A673 (cell line): Measurements from ENCODE around the gene PSMA4. TPM values are rescaled to one million over a fixed set of nuclear protein-coding genes. Genes with fewer than 3 reads are reported as not detected.

Experiments used
- BruUV-seq: library from RNA; stranded (reverse); fragments of 400-500 nt; replicated peaks from 2 replicates; lab custom pipeline; 2021; lab: Mats Ljungman, UMichigan
- CTCF ChIA-PET: fragments of 300-600 bp; sonication (Branson Sonifier 250); formaldehyde crosslinking; loops from one replicate; lab custom pipeline; 2022; ENCODE audit warnings: antibody characterized with exemption; lab: Charles Lee
- POLR2A ChIA-PET: fragments of 300-600 bp; sonication (Branson Sonifier 250); formaldehyde crosslinking; loops from one replicate; lab custom pipeline; 2022; ENCODE audit warnings: antibody characterized with exemption; ENCODE audit not compliant: low non-redundant PET; lab: Charles Lee
- DNase-seq: peaks from one replicate; pipeline ENCODE4 v3.0.0-alpha.2; 2015; ENCODE audit warnings: low spot score
- H3K27ac ChIP-seq: fragments of 200-600 bp; sonication (generic); 2 replicates; pipeline ENCODE4 v1.5.1; 2016; ENCODE audit warnings: mixed run types, low read depth, mild to moderate bottlenecking, mixed read lengths, antibody characterized with exemption, low read length; ENCODE audit not compliant: poor library complexity, severe bottlenecking
- H3K27me3 ChIP-seq: fragments of 200-600 bp; sonication (generic); replicated peaks from 2 replicates; pipeline ENCODE4 v1.6.1; 2017; ENCODE audit warnings: mixed run types, low read depth, mild to moderate bottlenecking, mixed read lengths, antibody characterized with exemption, low read length; ENCODE audit not compliant: insufficient read depth, poor library complexity
- H3K36me3 ChIP-seq: fragments of 200-600 bp; sonication (generic); 2 replicates; pipeline ENCODE4 v1.6.1; 2016; ENCODE audit warnings: mixed run types, mild to moderate bottlenecking, mixed read lengths, antibody characterized with exemption, low read length; ENCODE audit not compliant: insufficient read depth, poor library complexity, severe bottlenecking
- H3K4me1 ChIP-seq: fragments of 200-600 bp; sonication (generic); 2 replicates; pipeline ENCODE4 v1.6.1; 2017; ENCODE audit warnings: mixed run types, mild to moderate bottlenecking, mixed read lengths, antibody characterized with exemption, low read length; ENCODE audit not compliant: insufficient read depth, poor library complexity, severe bottlenecking
- H3K4me3 ChIP-seq: fragments of 200-600 bp; sonication (generic); 2 replicates; pipeline ENCODE4 v1.5.1; 2016; ENCODE audit warnings: low read depth, mixed run types, mild to moderate bottlenecking, mixed read lengths, low read length; ENCODE audit not compliant: poor library complexity, severe bottlenecking
- H3K9me3 ChIP-seq: fragments of 200-600 bp; sonication (generic); 2 replicates; pipeline ENCODE4 v1.6.1; 2016; ENCODE audit warnings: mixed run types, low read depth, mild to moderate bottlenecking, mixed read lengths, antibody characterized with exemption, low read length; ENCODE audit not compliant: poor library complexity, severe bottlenecking
- CTCF ChIP-seq: fragments of 300-800, 200-600 bp; sonication (generic); conservative IDR thresholded peaks from 2 replicates; pipeline ENCODE4 v1.5.1; 2017; ENCODE audit warnings: low read depth, mild to moderate bottlenecking, antibody characterized with exemption, low read length, moderate library complexity, mixed read lengths
- EZH2 ChIP-seq: fragments of 200-600 bp; sonication (generic); IDR thresholded peaks from 2 replicates; pipeline ENCODE4 v1.6.1; 2017; ENCODE audit warnings: borderline replicate concordance, low read depth, mild to moderate bottlenecking, mixed read lengths, antibody characterized with exemption, low read length; ENCODE audit not compliant: poor library complexity, severe bottlenecking
- intact Hi-C: fragments of 100-400 bp; cut with micrococcal nuclease; formaldehyde crosslinking; loops from one replicate; pipeline ENCODE4 v1.10.0; 2022; ENCODE audit not compliant: unreplicated experiment
- total RNA-seq: library from RNA; stranded (reverse); gene quantifications from 2 replicates; pipeline ENCODE4 v1.2.3, GENCODE V29; 2021

The PSMA4 gene
- total RNA-seq, 1 experiment from 2014 or later: 444 TPM

GRCh38 chr15:78564743-78565096, 24.5 kb downstream of the PSMA4 start:
- no peak for TF ChIP-seq CTCF
- intact Hi-C loops: loop anchor here (10.0 kb wide), 1 partner anchor 260 kb away; no protein-coding TSS in a partner anchor
- Histone ChIP-seq H3K9me3 (no peaks in the 10 kb centered on the region), H3K27me3 (no peaks in the 10 kb centered on the region), H3K4me3 (peak overlapping the region; percentile 68), H3K36me3 (no peaks in the 10 kb centered on the region), H3K27ac (no peak overlapping the region), H3K4me1 (peaks cover 12% of the 10 kb centered on the region)
- no peak for DNase-seq
- BruUV-seq: no TSS peak
- CTCF ChIA-PET: interaction anchor here (0.6 kb wide), 3 partner anchors 279 to 767 kb away, joined by 5 to 8 read pairs (median 5); no protein-coding TSS in a partner anchor
- POLR2A ChIA-PET: interaction anchor here (0.6 kb wide), 1 partner anchor 236 kb away, joined by 5 read pairs; no protein-coding TSS in a partner anchor

DNA sequence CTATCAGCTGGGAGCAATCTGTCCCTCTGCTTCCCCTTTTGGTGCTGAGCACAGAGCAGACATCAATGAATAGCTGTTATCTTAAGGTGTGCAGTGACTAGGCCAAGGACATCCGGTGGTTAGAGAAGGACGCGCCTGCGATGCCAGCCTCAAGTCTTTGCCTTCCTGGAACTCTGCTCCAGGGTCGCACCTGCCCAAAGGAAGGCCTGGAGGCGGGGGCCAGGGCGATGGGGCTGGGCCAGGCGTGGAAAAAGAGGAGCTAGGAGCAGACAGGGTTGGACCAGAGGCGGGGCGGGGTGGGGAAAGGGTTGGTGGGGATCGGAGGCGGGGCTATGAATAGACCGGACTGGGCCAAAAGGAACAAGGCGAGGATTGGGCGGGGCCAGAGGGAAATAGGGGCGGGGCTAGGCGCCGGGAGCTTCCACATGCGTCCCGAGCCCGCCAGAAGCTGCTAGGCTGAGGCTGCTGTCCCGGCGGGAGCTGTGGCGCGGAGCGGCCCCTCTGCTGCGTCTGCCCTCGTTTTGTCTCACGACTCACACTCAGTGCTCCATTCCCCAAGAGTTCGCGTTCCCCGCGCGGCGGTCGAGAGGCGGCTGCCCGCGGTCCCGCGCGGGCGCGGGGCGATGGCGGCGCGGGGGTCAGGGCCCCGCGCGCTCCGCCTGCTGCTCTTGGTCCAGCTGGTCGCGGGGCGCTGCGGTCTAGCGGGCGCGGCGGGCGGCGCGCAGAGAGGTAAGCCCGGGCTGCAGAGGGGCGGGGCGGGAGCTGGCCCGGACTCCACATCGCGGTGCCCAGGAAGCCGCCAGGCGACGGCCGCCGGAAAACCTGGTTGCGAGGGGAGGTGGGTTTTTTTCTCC, 25.1 kb downstream of the PSMA4 start, which contains the start of gene CHRNA5:
Gene CHRNA5 (plus strand): TSS at position 424 of the 854 bp plus-strand sequence. CDS start 200 bp downstream, at position 624.
- H3K36me3 ChIP-seq: no peaks in the 10 kb centered on the region
- CTCF ChIA-PET: interaction anchor here (0.6 to 0.8 kb wide), 7 partner anchors 11 to 768 kb away, joined by 3 to 10 read pairs (median 5); partner anchors contain the start of gene HYKK
- POLR2A ChIA-PET: interaction anchor here (0.6 kb wide), 2 partner anchors 23 to 235 kb away, joined by 5 read pairs; no protein-coding TSS in a partner anchor
- intact Hi-C loops: loop anchor here (10.0 kb wide), 1 partner anchor 261 kb away; no protein-coding TSS in a partner anchor
- TF ChIP-seq CTCF (no peak), EZH2 (no peak)
- peak within 1 kb of the TSS; percentile 51 for H3K27ac ChIP-seq
- no peaks in the 10 kb centered on the region for H3K27me3 ChIP-seq
- BruUV-seq: no TSS peak
- H3K9me3 ChIP-seq: no peaks in the 10 kb centered on the region
- H3K4me1 ChIP-seq: peaks cover 12% of the 10 kb centered on the region
- peak; percentile 94 for DNase-seq
- peak within 1 kb of the TSS; percentile 68 for H3K4me3 ChIP-seq

DNA sequence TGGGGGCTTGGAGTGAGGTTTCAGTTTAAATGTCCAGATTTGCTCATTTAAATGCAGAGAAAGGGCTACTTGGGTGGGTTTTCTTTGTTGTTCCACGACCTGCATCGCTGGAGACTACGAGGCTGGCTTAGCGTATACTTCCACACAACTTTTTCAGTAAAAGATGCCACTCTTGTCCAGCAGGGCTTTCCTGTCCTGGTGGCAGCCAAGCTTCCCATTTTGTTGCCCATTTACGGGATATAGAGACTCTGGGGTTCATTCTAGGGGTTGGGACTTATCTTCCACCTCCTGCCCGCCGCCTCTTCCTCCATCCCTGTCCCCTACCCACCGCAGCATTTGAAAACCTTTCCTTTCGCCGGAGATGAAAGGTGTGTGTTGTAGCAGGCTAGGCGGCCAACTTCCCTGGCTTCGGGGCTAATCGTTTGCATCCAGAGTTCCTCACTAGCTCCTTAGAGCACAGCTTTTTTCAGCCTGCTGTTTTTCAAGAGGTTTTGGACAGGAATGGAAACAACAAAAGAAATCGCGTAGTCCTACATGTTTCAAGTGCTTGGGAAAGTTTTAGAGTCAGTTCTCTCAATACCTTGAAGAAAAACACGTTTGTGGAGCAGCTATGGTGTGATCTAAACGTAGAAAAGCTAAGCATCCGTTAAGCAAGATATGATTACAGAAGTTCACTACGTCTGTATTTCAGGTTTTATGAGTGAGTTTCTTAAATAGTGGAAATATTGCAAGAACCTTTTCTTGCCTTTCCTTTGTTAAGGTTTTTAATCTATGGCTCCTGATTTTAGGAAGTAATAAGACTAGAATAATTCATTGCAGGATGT, 25.9 kb downstream of the PSMA4 start:
- Histone ChIP-seq H3K9me3 (no peaks in the 10 kb centered on the region), H3K27me3 (no peaks in the 10 kb centered on the region), H3K4me1 (peaks cover 16% of the 10 kb centered on the region), H3K36me3 (no peaks in the 10 kb centered on the region), H3K4me3 (peak overlapping the region; percentile 68), H3K27ac (peak overlapping the region; percentile 51)
- peak; percentile 49 for DNase-seq
- intact Hi-C loops: loop anchor here (10.0 kb wide), 1 partner anchor 261 kb away; no protein-coding TSS in a partner anchor
- TF ChIP-seq EZH2 (no peak), CTCF (peak; percentile 32)
- BruUV-seq: TSS peak; percentile 55
- ChIA-PET CTCF (interaction anchor here (0.5 to 0.8 kb wide), 4 partner anchors 9 to 293 kb away, joined by 3 to 10 read pairs (median 4); partner anchors contain the start of gene HYKK), POLR2A (interaction anchor here (0.6 kb wide), 1 partner anchor 24 kb away, joined by 5 read pairs; no protein-coding TSS in a partner anchor)
